Peyer's patch (tissue), 4 donors: Measurements from ENCODE around the gene SMYD3. TPM values are rescaled to one million over a fixed set of nuclear protein-coding genes. Genes with fewer than 3 reads are reported as not detected.

Experiments used
- DNase-seq, 3 donors: peaks; one replicate each; pipeline ENCODE4 v3.0.0-alpha.2; 2017 to 2019
- H3K27ac ChIP-seq, 4 donors: fragments of 200-600 bp; sonication (generic); one replicate each; pipeline ENCODE4 v1.5.1; 2016 to 2019
- H3K27me3 ChIP-seq, 2 donors: fragments of 200-600 bp; sonication (generic); one replicate each; pipeline ENCODE4 v1.5.1; 2019
- H3K36me3 ChIP-seq, 3 donors: fragments of 200-600 bp; sonication (generic); one replicate each; pipeline ENCODE4 v1.5.1; 2016 to 2019
- H3K4me1 ChIP-seq, 4 donors: fragments of 200-600 bp; sonication (generic); one replicate each; pipeline ENCODE4 v1.5.1; 2016 to 2019
- H3K4me3 ChIP-seq, 4 donors: fragments of 200-600 bp; sonication (generic); 1 replicate in 3 of 4; 2 replicates in 1 of 4; pipeline ENCODE4 v1.5.1; 2016 to 2019; ENCODE audit warnings: mild to moderate bottlenecking in 1 of 4
- H3K9me3 ChIP-seq, 4 donors: fragments of 200-600 bp; sonication (generic); one replicate each; pipeline ENCODE4 v1.5.1; 2016 to 2019; ENCODE audit warnings: mild to moderate bottlenecking in 1 of 4
- POLR2A ChIP-seq, 2 donors: fragments of 450-650 bp; IDR thresholded peaks; one replicate each; pipeline ENCODE4 v1.5.1; 2017; ENCODE audit warnings: antibody characterized with exemption in 2 of 2, mild to moderate bottlenecking in 2 of 2, moderate library complexity in 2 of 2
- total RNA-seq, 4 donors: library from RNA; depleted of rRNA; stranded (reverse); fragments of >200 nt; gene quantifications; one replicate each; pipeline ENCODE4 v1.1.0, GENCODE V29; 2016
- TF ChIP-seq, protein P1 (sequence below), 6 experiments: fragments of 450-650 bp in 4 of 6; fragments of 200-600 bp in 2 of 6; sonication (generic) in 1 of 6; IDR thresholded peaks; one replicate each; pipeline ENCODE4 v1.5.1; 2017 to 2019; ENCODE audit warnings: antibody characterized with exemption in 6 of 6, mild to moderate bottlenecking in 3 of 6, moderate library complexity in 1 of 6

The SMYD3 gene
- total RNA-seq, 4 donors from 2014 or later: 19.8 to 55.3 (median 26.9) TPM

DNA sequence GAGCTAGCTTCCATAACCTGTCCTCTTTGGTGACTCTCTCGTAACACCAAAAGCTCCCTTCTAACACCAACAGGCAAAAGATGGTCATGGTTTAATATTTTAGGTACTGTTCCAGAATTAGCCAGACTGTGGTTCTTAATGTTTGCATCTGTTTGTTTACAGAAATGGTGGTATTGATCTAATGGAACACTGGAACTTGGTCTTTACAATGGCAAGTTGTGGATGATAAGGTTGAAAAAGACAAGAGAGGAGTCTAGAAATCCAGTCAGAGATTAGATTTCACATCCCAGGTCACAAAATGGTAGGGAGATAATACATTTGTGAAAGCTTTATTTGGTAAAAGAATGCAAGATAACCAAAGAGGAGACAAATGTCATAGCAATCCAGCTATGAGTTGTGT lies 293.1 kb downstream of the SMYD3 start:
- TF ChIP-seq, protein P1, sequence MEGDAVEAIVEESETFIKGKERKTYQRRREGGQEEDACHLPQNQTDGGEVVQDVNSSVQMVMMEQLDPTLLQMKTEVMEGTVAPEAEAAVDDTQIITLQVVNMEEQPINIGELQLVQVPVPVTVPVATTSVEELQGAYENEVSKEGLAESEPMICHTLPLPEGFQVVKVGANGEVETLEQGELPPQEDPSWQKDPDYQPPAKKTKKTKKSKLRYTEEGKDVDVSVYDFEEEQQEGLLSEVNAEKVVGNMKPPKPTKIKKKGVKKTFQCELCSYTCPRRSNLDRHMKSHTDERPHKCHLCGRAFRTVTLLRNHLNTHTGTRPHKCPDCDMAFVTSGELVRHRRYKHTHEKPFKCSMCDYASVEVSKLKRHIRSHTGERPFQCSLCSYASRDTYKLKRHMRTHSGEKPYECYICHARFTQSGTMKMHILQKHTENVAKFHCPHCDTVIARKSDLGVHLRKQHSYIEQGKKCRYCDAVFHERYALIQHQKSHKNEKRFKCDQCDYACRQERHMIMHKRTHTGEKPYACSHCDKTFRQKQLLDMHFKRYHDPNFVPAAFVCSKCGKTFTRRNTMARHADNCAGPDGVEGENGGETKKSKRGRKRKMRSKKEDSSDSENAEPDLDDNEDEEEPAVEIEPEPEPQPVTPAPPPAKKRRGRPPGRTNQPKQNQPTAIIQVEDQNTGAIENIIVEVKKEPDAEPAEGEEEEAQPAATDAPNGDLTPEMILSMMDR (IDR thresholded peaks at IDR 0.05): no peak
- TF ChIP-seq POLR2A (IDR thresholded peaks at IDR 0.05): no peak
- Histone ChIP-seq H3K4me1 (no peaks in the 10 kb centered on the region), H3K27ac (no peak overlapping the region), H3K9me3 (no peaks in the 10 kb centered on the region), H3K36me3 (no peaks in the 10 kb centered on the region), H3K27me3 (no peaks in the 10 kb centered on the region), H3K4me3 (no peak overlapping the region)
- DNase-seq: no peak

DNA sequence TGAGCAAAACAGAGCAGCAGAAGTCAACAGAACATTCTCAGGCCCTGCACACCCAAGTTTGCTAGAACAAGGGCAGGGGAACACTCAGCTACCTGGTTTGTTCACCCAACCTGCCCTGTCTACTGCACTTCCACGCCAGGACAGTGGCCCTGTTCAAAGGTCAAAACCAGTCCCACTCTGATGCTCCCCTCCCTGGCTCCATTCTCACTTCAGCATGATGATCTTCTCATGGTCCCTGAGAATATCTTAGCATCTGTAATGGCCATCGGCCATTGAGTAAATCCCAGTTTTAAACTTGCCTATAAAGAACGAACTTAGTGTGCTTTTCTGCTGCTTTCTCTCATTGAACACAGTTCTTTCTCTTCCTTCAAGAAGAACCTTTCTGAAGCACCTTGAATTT lies 293.6 kb downstream of the SMYD3 start:
- H3K4me3 ChIP-seq: no peak overlapping the region
- H3K27me3 ChIP-seq: no peaks in the 10 kb centered on the region
- no peaks in the 10 kb centered on the region for H3K4me1 ChIP-seq
- TF ChIP-seq POLR2A (IDR thresholded peaks at IDR 0.05): no peak
- TF ChIP-seq, protein P1 (IDR thresholded peaks at IDR 0.05): no peak
- H3K36me3 ChIP-seq: no peaks in the 10 kb centered on the region
- no peak overlapping the region for H3K27ac ChIP-seq
- H3K9me3 ChIP-seq: no peaks in the 10 kb centered on the region
- DNase-seq: no peak

DNA sequence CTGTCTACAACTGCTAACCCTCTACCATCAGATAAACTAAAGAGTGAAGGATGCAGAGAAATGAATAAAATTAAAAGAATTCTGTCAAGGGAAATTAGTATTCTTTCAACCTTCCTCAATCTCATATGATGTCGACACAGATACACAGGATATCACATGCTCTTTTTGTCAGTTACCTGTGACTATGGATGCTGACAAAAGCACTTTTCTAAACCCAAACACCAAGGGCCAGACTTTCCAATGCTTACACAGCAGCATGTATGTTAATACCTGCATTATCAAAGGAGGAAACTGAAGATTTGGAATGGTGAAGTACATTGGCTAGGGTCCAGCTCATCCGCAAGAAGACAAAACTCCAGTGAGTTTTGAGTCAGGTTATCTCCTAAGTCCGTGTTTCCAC lies 294.0 kb downstream of the SMYD3 start:
- Histone ChIP-seq H3K4me3 (no peak overlapping the region), H3K27ac (no peak overlapping the region), H3K36me3 (no peaks in the 10 kb centered on the region), H3K9me3 (no peaks in the 10 kb centered on the region), H3K27me3 (no peaks in the 10 kb centered on the region), H3K4me1 (no peaks in the 10 kb centered on the region)
- DNase-seq: no peak
- no peak for TF ChIP-seq POLR2A (IDR thresholded peaks at IDR 0.05)
- TF ChIP-seq, protein P1 (IDR thresholded peaks at IDR 0.05): no peak

DNA sequence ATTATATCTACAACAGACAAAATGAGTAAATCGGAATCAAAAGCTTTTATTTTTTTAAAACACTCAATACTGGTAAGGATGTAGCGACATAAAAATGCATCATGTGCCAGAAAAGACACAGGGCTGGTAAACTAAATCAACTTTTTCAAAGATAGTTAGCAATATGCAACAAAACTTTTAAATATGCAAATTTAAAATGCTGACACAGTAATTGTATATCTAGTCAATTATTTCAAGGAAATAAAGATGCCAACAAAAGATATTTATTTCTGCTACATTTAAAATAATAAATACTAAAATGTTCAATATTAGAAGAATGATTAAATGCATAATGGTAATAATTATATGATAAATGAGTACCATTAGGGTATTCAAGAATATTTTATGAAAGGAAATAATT lies 295.1 kb downstream of the SMYD3 start:
- Histone ChIP-seq H3K4me3 (no peak overlapping the region), H3K27me3 (no peaks in the 10 kb centered on the region), H3K9me3 (no peaks in the 10 kb centered on the region), H3K4me1 (no peaks in the 10 kb centered on the region), H3K36me3 (no peaks in the 10 kb centered on the region), H3K27ac (no peak overlapping the region)
- TF ChIP-seq, protein P1 (IDR thresholded peaks at IDR 0.05): no peak
- no peak for TF ChIP-seq POLR2A (IDR thresholded peaks at IDR 0.05)
- no peak for DNase-seq

DNA sequence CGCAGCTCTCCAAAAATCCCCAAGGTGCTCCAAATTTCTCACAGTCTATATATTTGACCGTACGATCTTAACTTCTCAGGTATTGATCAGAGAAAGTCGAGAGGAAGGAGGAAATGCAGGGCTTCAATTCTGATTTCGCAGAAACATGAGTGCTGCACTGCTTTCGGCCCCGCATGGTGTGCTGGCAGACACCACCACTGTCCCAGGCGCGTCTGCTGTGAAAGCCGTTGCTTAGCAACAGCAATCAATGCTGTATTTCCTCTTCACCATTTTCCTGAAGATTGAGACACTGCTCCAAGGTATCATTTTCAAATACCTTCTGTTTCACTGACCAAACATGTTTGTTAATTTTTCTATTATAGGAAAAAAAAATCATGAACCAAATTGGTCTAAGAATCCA lies 296.3 kb downstream of the SMYD3 start:
- DNase-seq: no peak
- Histone ChIP-seq H3K9me3 (no peaks in the 10 kb centered on the region), H3K4me1 (no peaks in the 10 kb centered on the region), H3K36me3 (no peaks in the 10 kb centered on the region), H3K27ac (no peak overlapping the region), H3K27me3 (no peaks in the 10 kb centered on the region), H3K4me3 (no peak overlapping the region)
- TF ChIP-seq, protein P1 (IDR thresholded peaks at IDR 0.05): no peak
- TF ChIP-seq POLR2A (IDR thresholded peaks at IDR 0.05): no peak

- DNase-seq: no peak
- TF ChIP-seq, protein P1 (IDR thresholded peaks at IDR 0.05): no peak
- no peak for TF ChIP-seq POLR2A (IDR thresholded peaks at IDR 0.05)
- Histone ChIP-seq H3K27ac (no peak overlapping the region), H3K9me3 (no peaks in the 10 kb centered on the region), H3K4me3 (no peak overlapping the region), H3K4me1 (no peaks in the 10 kb centered on the region), H3K36me3 (no peaks in the 10 kb centered on the region), H3K27me3 (no peaks in the 10 kb centered on the region)
Measured at GRCh38 chr1:246208105-246208504, 299.0 kb downstream of the SMYD3 start.
